ENCODE data around the gene ZP1. TPM values are rescaled to one million over a fixed set of nuclear protein-coding genes. Genes with fewer than 3 reads are reported as not detected.

The ZP1 gene
- total RNA-seq (2012; rRNA removed) (0.18 and 0.28 TPM in 2 replicates), polyA plus RNA-seq (2012; rRNA removed) (1.2 and 1.6 TPM in 2 replicates), Bru-seq, nascent RNA (percentile 9 among the genes with signal in this experiment), BruChase-seq, experiment 1, labeled RNA remaining after a 6-hour chase (percentile 8 among the genes with signal in this experiment), BruChase-seq, experiment 2, labeled RNA remaining after a 2-hour chase (percentile 16 among the genes with signal in this experiment)
- polyA plus RNA-seq (2012; cell fraction: cytosol; rRNA removed), result 1.5 and 3.3 TPM in 2 replicates
- polyA plus RNA-seq (2012; cell fraction: nucleus; rRNA removed; ENCODE audit: low replicate concordance), result 7.4 and 25.0 TPM in 2 replicates
- long read RNA-seq, result 0 reads

- Histone ChIP-seq H3K4me1 (ENCODE audit: control insufficient read depth, insufficient read depth, low read length) (peaks cover 7% of the 10 kb centered on the region), H2AK9ac (replicated peaks; ENCODE audit: low read depth, low read length, poor library complexity) (no peak within 1 kb of the TSS), H2BK20ac (ENCODE audit: low read depth, low read length) (no peak within 1 kb of the TSS), H4K20me1 (ENCODE audit: insufficient read depth, low read length) (no peaks in the 10 kb centered on the region), H3K4me3 (ENCODE audit: insufficient read depth, low read depth, low read length) (no peak within 1 kb of the TSS), H4K91ac (ENCODE audit: insufficient read depth, low read depth, low read length) (no peak within 1 kb of the TSS), H3K4ac (ENCODE audit: low read depth, low read length) (no peak within 1 kb of the TSS), H3K27me3 (ENCODE audit: control insufficient read depth, insufficient read depth, low read length) (peaks cover 10% of the 10 kb centered on the region), H3K18ac (ENCODE audit: low read depth, low read length) (no peak within 1 kb of the TSS), H2AFZ (replicated peaks; ENCODE audit: low read length, poor library complexity) (peak within 1 kb of the TSS; percentile 1), H2BK5ac (ENCODE audit: low read depth, low read length, poor library complexity, severe bottlenecking) (no peak within 1 kb of the TSS), H2BK120ac (ENCODE audit: low read depth, low read length) (no peak within 1 kb of the TSS), H3K9me1 (ENCODE audit: insufficient read depth, low read length) (peaks cover 9% of the 10 kb centered on the region), H3K14ac (replicated peaks; ENCODE audit: low read depth, low read length) (no peak within 1 kb of the TSS), H3K27ac (ENCODE audit: insufficient read depth, low read length) (no peak within 1 kb of the TSS), H3K23ac (ENCODE audit: low read depth, low read length) (0 out of 2 replicates have a peak within 1 kb of the TSS, but pooled peaks have one; percentile 33), H2BK15ac (ENCODE audit: low read depth, low read length) (no peak within 1 kb of the TSS), H3K36me3 (ENCODE audit: control insufficient read depth, insufficient read depth, low read length) (no peaks in the 10 kb centered on the region), H4K8ac (ENCODE audit: low read depth in 2 of 2, low read length in 2 of 2) (no peak within 1 kb of the TSS), H3K9me3 (ENCODE audit: control insufficient read depth, insufficient read depth, low read length) (no peaks in the 10 kb centered on the region), H2AK5ac (ENCODE audit: low read depth, low read length) (no peak within 1 kb of the TSS), H3K79me1 (ENCODE audit: low read depth in 1 of 2, low read length in 2 of 2) (no peaks in the 10 kb centered on the region), H3K4me2 (ENCODE audit: low read depth, low read length) (no peak within 1 kb of the TSS), H4K5ac (ENCODE audit: low read depth, low read length) (no peak within 1 kb of the TSS), H3K56ac (ENCODE audit: extremely low read depth, insufficient read depth, low read length) (no peak within 1 kb of the TSS), H3K9ac (ENCODE audit: low read depth, low read length) (no peak within 1 kb of the TSS)
- in situ Hi-C loops (cut with MboI; ENCODE audit: low sequenced_read_pairs), result no loop called here
- DNase-seq (no peak), ATAC-seq (ENCODE audit: low read depth) (no peak)
- no CpG with 5 or more reads among the region's 13 CpGs for WGBS, 2 experiments (ENCODE audit: extremely low coverage in 2 of 2, insufficient read length in 1 of 2)
- intact Hi-C loops (cut with micrococcal nuclease), result no loop called here
- ChIA-PET CTCF (interaction anchor here (0.9 kb wide), 1 partner anchor 20 kb away, joined by 4 read pairs; no protein-coding TSS in a partner anchor), POLR2A (ENCODE audit: unreplicated experiment) (no interaction called here)
- dilution Hi-C loops (cut with HindIII; ENCODE audit: low sequenced_read_pairs, unreplicated experiment), result no loop called here
- no TSS peak for BruUV-seq (replicated peaks)
- TF ChIP-seq CEBPB (IDR thresholded peaks at IDR 0.05; ENCODE audit: low read depth, low read length), result no peak
- no peak for TF ChIP-seq SMC3 (IDR thresholded peaks at IDR 0.05; ENCODE audit: low read depth, low read length)
- TF ChIP-seq RAD21 (IDR thresholded peaks at IDR 0.05; ENCODE audit: low read length), result no peak
- no peak for TF ChIP-seq CTCF (conservative IDR thresholded peaks at IDR 0.05; ENCODE audit: low read depth, low read length)
- no peak for TF ChIP-seq USF2 (IDR thresholded peaks at IDR 0.05; ENCODE audit: low read depth, low read length)
- no peak for TF ChIP-seq CHD1 (IDR thresholded peaks at IDR 0.05; ENCODE audit: low read depth, low read length)
- no peak for TF ChIP-seq ELK1 (IDR thresholded peaks at IDR 0.05; ENCODE audit: borderline replicate concordance, low read depth, low read length)
- no peak for TF ChIP-seq FOS (IDR thresholded peaks at IDR 0.05; ENCODE audit: low read depth, low read length)
- no peak for TF ChIP-seq RCOR1 (IDR thresholded peaks at IDR 0.05; ENCODE audit: insufficient replicate concordance, low read length)
- TF ChIP-seq NFE2L2 (IDR thresholded peaks at IDR 0.05; ENCODE audit: low read depth, low read length), result no peak
- no peak for TF ChIP-seq RFX5 (IDR thresholded peaks at IDR 0.05; ENCODE audit: low read depth, low read length)
- TF ChIP-seq MAZ (IDR thresholded peaks at IDR 0.05; ENCODE audit: borderline replicate concordance, low read depth, low read length), result no peak
Observed at GRCh38 chr11:60866911-60867870, at the start of gene ZP1. TSS of gene ZP1 (plus strand) at chr11:60867542. CDS start at chr11:60867562, 20 bp downstream.
